K562 (cell line): ENCODE measurements around the gene SGPL1. TPM values are rescaled to one million over a fixed set of nuclear protein-coding genes. Genes with fewer than 3 reads are reported as not detected.

Source experiments
- ATAC-seq: fragments of 200-7000 bp; cut with Tn5 transposase; 3 replicates; pipeline ENCODE4 v1.9.1; 2020; ENCODE audit warnings: moderate library complexity
- BruUV-seq: library from RNA; stranded (reverse); fragments of 400-500 nt; replicated peaks from 2 replicates; lab custom pipeline; 2021; lab: Mats Ljungman, UMichigan
- CTCF ChIA-PET: fragments of 300-600 bp; formaldehyde crosslinking; extraction: SDS; loops from one replicate; lab custom pipeline; 2021; ENCODE audit warnings: low intra/inter-chr PET ratio; lab: Yijun Ruan, JAX
- POLR2A ChIA-PET: fragments of 300-600, 350-650 bp; sonication (Branson Sonifier 250); formaldehyde crosslinking; extraction: SDS; loops from one replicate; lab custom pipeline; 2021; ENCODE audit warnings: antibody characterized with exemption, inconsistent platforms; lab: Yijun Ruan, JAX
- DNase-seq, 4 experiments: peaks; one replicate each; pipeline versions ENCODE4 v3.0.0 to v3.0.0-alpha.2; 2011 to 2018; ENCODE audit warnings: low spot score in 3 of 4, mixed read lengths in 3 of 4; ENCODE audit errors: extremely low read depth in 1 of 4
- FAIRE-seq: peaks from 2 replicates; lab custom pipeline; 2011; peaks lifted over from hg19 to GRCh38; lab: Jason Lieb, UNC
- H2AFZ ChIP-seq: 2 replicates; pipeline ENCODE4 v1.6.0; 2011; ENCODE audit warnings: low read depth, low read length, control low read depth, inconsistent platforms
- H3K27ac ChIP-seq: fragments of 200-600 bp; 3 replicates; pipeline ENCODE4 v1.8.0; 2011; ENCODE audit warnings: low read depth, mild to moderate bottlenecking, control low read depth, inconsistent platforms, low read length, moderate library complexity, mixed read lengths; ENCODE audit errors: extremely low read depth
- H3K27me3 ChIP-seq, 2 experiments: fragments of 300-600 bp in 1 of 2; 2 replicates in 1 of 2; 3 replicates in 1 of 2; pipeline versions ENCODE4 v1.6.0 to v1.8.0; 2011; ENCODE audit warnings: inconsistent platforms in 2 of 2, low read length in 2 of 2, mild to moderate bottlenecking in 1 of 2, mixed read lengths in 1 of 2, moderate library complexity in 1 of 2; ENCODE audit not compliant: control insufficient read depth in 2 of 2, insufficient read depth in 2 of 2
- H3K36me3 ChIP-seq: fragments of 300-600 bp; 3 replicates; pipeline ENCODE4 v1.8.0; 2011; ENCODE audit warnings: mild to moderate bottlenecking, low read length, inconsistent platforms; ENCODE audit not compliant: control insufficient read depth, insufficient read depth
- H3K4me1 ChIP-seq, 2 experiments: fragments of 200-600 bp in 1 of 2; replicated peaks in 1 of 2; 2 replicates in 1 of 2; 3 replicates in 1 of 2; pipeline versions ENCODE4 v1.5.1 to v1.8.0; 2011; ENCODE audit warnings: inconsistent platforms in 2 of 2, low read length in 2 of 2, mild to moderate bottlenecking in 1 of 2, mixed read lengths in 1 of 2, moderate library complexity in 1 of 2; ENCODE audit not compliant: control insufficient read depth in 2 of 2, insufficient read depth in 2 of 2
- H3K4me2 ChIP-seq: 2 replicates; pipeline ENCODE4 v1.6.1; 2011; ENCODE audit warnings: low read length, control low read depth, inconsistent platforms, mixed read lengths; ENCODE audit not compliant: insufficient read depth
- H3K4me3 ChIP-seq: fragments of 200-600 bp; sonication (generic), shearing (Covaris generic); 2 replicates; pipeline ENCODE4 v1.5.1; 2016; ENCODE audit warnings: control low read depth, inconsistent platforms
- H3K79me2 ChIP-seq: fragments of 200-600 bp; 3 replicates; pipeline ENCODE4 v1.8.0; 2011; ENCODE audit warnings: low read length, inconsistent platforms; ENCODE audit not compliant: control insufficient read depth, insufficient read depth
- H3K9ac ChIP-seq, 2 experiments: 2 replicates each; pipeline versions ENCODE4 v1.6.0 to v1.6.1; 2011; ENCODE audit warnings: low read depth in 2 of 2, low read length in 2 of 2, control low read depth in 1 of 2, inconsistent platforms in 1 of 2, mild to moderate bottlenecking in 1 of 2, mixed read lengths in 1 of 2; ENCODE audit not compliant: insufficient read depth in 1 of 2
- H3K9me1 ChIP-seq: one replicate; pipeline ENCODE4 v1.6.0; 2011; ENCODE audit warnings: inconsistent platforms, mild to moderate bottlenecking, low read length, moderate library complexity; ENCODE audit not compliant: control insufficient read depth, insufficient read depth
- H3K9me3 ChIP-seq: replicated peaks from 2 replicates; pipeline ENCODE4 v1.5.1; 2011; ENCODE audit warnings: low read depth, low read length, inconsistent platforms; ENCODE audit not compliant: control insufficient read depth, insufficient read depth
- H4K20me1 ChIP-seq: replicated peaks from 2 replicates; pipeline ENCODE4 v1.6.1; 2011; ENCODE audit warnings: low read length, inconsistent platforms, mixed read lengths; ENCODE audit not compliant: control insufficient read depth, insufficient read depth
- KLF1 ChIP-seq: fragments of 450-650 bp; IDR thresholded peaks from 2 replicates; pipeline ENCODE4 v1.6.1; 2016; ENCODE audit warnings: missing genetic modification characterization, missing compliant biosample characterization
- KLF10 ChIP-seq: fragments of 250-450 bp; sonication (Bioruptor Pico); IDR thresholded peaks from 2 replicates; pipeline ENCODE4 v1.6.1; 2021; ENCODE audit warnings: matching md5 sums
- MED1 ChIP-seq: sonication (generic); formaldehyde crosslinking; IDR thresholded peaks from 2 replicates; pipeline ENCODE4 v1.8.1; 2023; ENCODE audit warnings: missing genetic modification reagents, borderline replicate concordance
- NELFE ChIP-seq: IDR thresholded peaks from 2 replicates; pipeline ENCODE4 v1.6.1; 2011; ENCODE audit warnings: mild to moderate bottlenecking; ENCODE audit not compliant: insufficient read depth, insufficient read length
- NFIC ChIP-seq: fragments of 450-650 bp; IDR thresholded peaks from 2 replicates; pipeline ENCODE4 v1.6.1; 2017; ENCODE audit warnings: mild to moderate bottlenecking, inconsistent platforms
- PHF8 ChIP-seq: fragments of 200-600 bp; sonication (generic); IDR thresholded peaks from 2 replicates; pipeline ENCODE4 v1.6.1; 2012; ENCODE audit warnings: mixed run types, mild to moderate bottlenecking, inconsistent platforms, low read length, moderate library complexity, borderline replicate concordance
- POLR2AphosphoS5 ChIP-seq: IDR thresholded peaks from 2 replicates; pipeline ENCODE4 v1.6.1; 2011; ENCODE audit warnings: mild to moderate bottlenecking, low read depth, low read length, moderate library complexity; ENCODE audit not compliant: control insufficient read depth, insufficient read depth
- SREBF2 ChIP-seq: sonication (generic); formaldehyde crosslinking; IDR thresholded peaks from 2 replicates; pipeline ENCODE4 v1.4.0; 2020; ENCODE audit warnings: mild to moderate bottlenecking, missing genetic modification reagents
- TBL1XR1 ChIP-seq, 2 experiments: IDR thresholded peaks; 2 replicates each; pipeline ENCODE4 v1.6.1; 2012; ENCODE audit warnings: improper control_type of control experiment in 2 of 2, low read length in 2 of 2, mild to moderate bottlenecking in 1 of 2
- TFE3 ChIP-seq: fragments of 450-650 bp; formaldehyde crosslinking; IDR thresholded peaks from 2 replicates; pipeline ENCODE4 v1.4.0; 2020; ENCODE audit warnings: mild to moderate bottlenecking, mixed read lengths
- ZKSCAN8 ChIP-seq: fragments of 200-800 bp; sonication (Bioruptor generic); IDR thresholded peaks from 2 replicates; pipeline ENCODE4 v1.6.1; 2016; ENCODE audit warnings: missing genetic modification characterization, missing compliant biosample characterization
- ZNF274 ChIP-seq: IDR thresholded peaks from 2 replicates; pipeline ENCODE4 v1.6.1; 2011; ENCODE audit warnings: low read depth, mild to moderate bottlenecking, low read length, moderate library complexity, borderline replicate concordance
- ZNF639 ChIP-seq, 2 experiments: fragments of 200-800 bp in 1 of 2; sonication (Bioruptor generic) in 1 of 2; sonication (generic) in 1 of 2; formaldehyde crosslinking in 1 of 2; IDR thresholded peaks in 1 of 2; conservative IDR thresholded peaks in 1 of 2; 2 replicates each; pipeline versions ENCODE4 v1.5.0 to v1.6.1; 2016 to 2020; ENCODE audit warnings: missing compliant biosample characterization in 1 of 2, missing genetic modification characterization in 1 of 2, missing genetic modification reagents in 1 of 2
- ZNF75A ChIP-seq: fragments of 450-650 bp; formaldehyde crosslinking; IDR thresholded peaks from 2 replicates; pipeline ENCODE4 v1.4.0; 2020; ENCODE audit warnings: mild to moderate bottlenecking
- WGBS: fragments of 100-300 bp; shearing (Covaris generic); methylation state at CpG from one replicate; pipeline ENCODE4 v1.1.6; 2016; ENCODE audit warnings: low coverage, mixed read lengths; ENCODE audit not compliant: insufficient coverage; ENCODE audit errors: missing lambda C conversion rate; 5-methylcytosine and 5-hydroxymethylcytosine counted together
- in situ Hi-C: fragments of 300-500 bp; cut with MboI; formaldehyde crosslinking; loops from 4 replicates; pipeline ENCODE4 v1.15.0; 2018; ENCODE audit warnings: inconsistent platforms, mixed read lengths
- intact Hi-C: fragments of 100-400 bp; cut with micrococcal nuclease; formaldehyde crosslinking; loops from 2 replicates; pipeline ENCODE4 v1.14.2; 2022
- polyA plus RNA-seq, 8 experiments: library from polyadenylated mRNA; depleted of rRNA in 4 of 8; stranded (reverse) in 5 of 8; unstranded in 3 of 8; fragments of >200 nt; fragmentation: Nextera tagmentation in 2 of 8; fragmentation: Illumina TruSeq in 1 of 8; extraction: Ambion mirVana in 2 of 8; extraction: Trizol in 1 of 8; gene quantifications; 2 replicates each; pipeline versions ENCODE4 v1.2.1 to v1.2.3, GENCODE V29; 2011 to 2014; ENCODE audit warnings: inconsistent platforms in 1 of 8, missing spikeins in 1 of 8
- total RNA-seq, 7 experiments: library from RNA; depleted of rRNA in 6 of 7; stranded (reverse); fragments of >200 nt in 6 of 7; fragmentation: Illumina TruSeq in 2 of 7; extraction: Trizol in 2 of 7; gene quantifications; 2 replicates each; pipeline versions ENCODE4 v1.2.1 to v1.2.3, GENCODE V29; 2011 to 2021; ENCODE audit warnings: low replicate concordance in 1 of 7
- TF ChIP-seq, protein P1 (sequence below): fragments of 450-650 bp; formaldehyde crosslinking; IDR thresholded peaks from 2 replicates; pipeline ENCODE4 v1.4.0; 2020; ENCODE audit warnings: mild to moderate bottlenecking, moderate library complexity
- TF ChIP-seq, protein P2 (sequence below): fragments of 450-650 bp; IDR thresholded peaks from 2 replicates; pipeline ENCODE4 v1.6.1; 2018; ENCODE audit warnings: mild to moderate bottlenecking, low read depth; ENCODE audit not compliant: partially characterized antibody

SGPL1 gene
- total and polyA plus RNA-seq, 9 of the 15 experiments (the other 6 are each of a cell fraction or from before 2014, with no cell fraction given) = 6.0 to 18.0 (median 8.7) TPM

DNA sequence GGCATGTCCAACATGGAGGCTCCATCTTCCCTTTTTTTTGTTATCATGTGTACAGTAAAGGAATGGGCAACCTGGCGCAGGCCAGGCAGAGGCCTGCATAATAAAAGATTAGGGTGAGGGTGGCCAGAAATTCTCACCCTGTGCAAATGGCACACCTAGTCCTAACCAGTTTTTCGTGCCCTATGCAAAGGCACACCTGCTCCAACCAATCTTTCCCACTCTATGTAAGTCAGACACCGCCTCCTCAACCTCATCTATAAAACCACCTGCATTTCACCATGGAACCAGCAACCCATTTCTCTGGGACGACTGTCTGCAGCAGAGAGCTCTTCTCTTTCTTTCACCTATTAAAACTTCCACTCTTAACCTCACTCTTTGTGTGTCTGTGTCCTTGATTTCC lies 46.6 kb upstream of the SGPL1 start (continued):
- TF ChIP-seq PHF8 (no peak), KLF10 (no peak), ZNF75A (CRISPR knock-in tag) (no peak), ZNF639 (CRISPR knock-in tag; conservative IDR thresholded peaks at IDR 0.05 in 1 of 2, IDR thresholded peaks at IDR 0.05 in 1 of 2) (no peak), KLF1 (tag) (no peak), TBL1XR1 (IDR thresholded peaks at IDR 0.05; ENCODE audit: low read length in 2 of 2) (no peak)

- ChIA-PET POLR2A (interaction anchor here (0.6 to 1.0 kb wide), 5 partner anchors 9 to 193 kb away, joined by 3 read pairs; no protein-coding TSS in a partner anchor), CTCF (no interaction called here)
- in situ Hi-C loops = no loop called here
- Histone ChIP-seq H3K4me1 (peaks cover 0 to 6% of the 10 kb centered on the region in 2 experiments; a peak in 2 of 5 replicates), H3K27me3 (no peaks in the 10 kb centered on the region; a peak in 1 of 5 replicates), H3K9ac (no peak overlapping the region), H3K9me3 (peaks cover 11% of the 10 kb centered on the region), H2AFZ (no peak overlapping the region), H3K4me2 (no peak overlapping the region), H3K4me3 (no peak overlapping the region), H3K36me3 (no peaks in the 10 kb centered on the region), H3K79me2 (no peaks in the 10 kb centered on the region), H4K20me1 (no peaks in the 10 kb centered on the region; the same call in 1 of the 2 replicates), H3K9me1 (no peaks in the 10 kb centered on the region), H3K27ac (no peak overlapping the region)
- no peak for DNase-seq
- no peak for FAIRE-seq
- no TSS peak for BruUV-seq
- 37% methylated on average over 2 of the region's 2 CpGs for WGBS
- intact Hi-C loops = no loop called here
- ATAC-seq = no peak
- TF ChIP-seq ZNF274 (no peak), ZKSCAN8 (CRISPR knock-in tag) (no peak), SREBF2 (CRISPR knock-in tag) (no peak), NFIC (no peak), MED1 (CRISPR knock-in tag) (no peak), NELFE (no peak), POLR2AphosphoS5 (no peak), TFE3 (CRISPR knock-in tag) (no peak)
- TF ChIP-seq, protein P1, sequence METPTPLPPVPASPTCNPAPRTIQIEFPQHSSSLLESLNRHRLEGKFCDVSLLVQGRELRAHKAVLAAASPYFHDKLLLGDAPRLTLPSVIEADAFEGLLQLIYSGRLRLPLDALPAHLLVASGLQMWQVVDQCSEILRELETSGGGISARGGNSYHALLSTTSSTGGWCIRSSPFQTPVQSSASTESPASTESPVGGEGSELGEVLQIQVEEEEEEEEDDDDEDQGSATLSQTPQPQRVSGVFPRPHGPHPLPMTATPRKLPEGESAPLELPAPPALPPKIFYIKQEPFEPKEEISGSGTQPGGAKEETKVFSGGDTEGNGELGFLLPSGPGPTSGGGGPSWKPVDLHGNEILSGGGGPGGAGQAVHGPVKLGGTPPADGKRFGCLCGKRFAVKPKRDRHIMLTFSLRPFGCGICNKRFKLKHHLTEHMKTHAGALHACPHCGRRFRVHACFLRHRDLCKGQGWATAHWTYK (CRISPR knock-in tag) = no peak
- TF ChIP-seq, protein P2, sequence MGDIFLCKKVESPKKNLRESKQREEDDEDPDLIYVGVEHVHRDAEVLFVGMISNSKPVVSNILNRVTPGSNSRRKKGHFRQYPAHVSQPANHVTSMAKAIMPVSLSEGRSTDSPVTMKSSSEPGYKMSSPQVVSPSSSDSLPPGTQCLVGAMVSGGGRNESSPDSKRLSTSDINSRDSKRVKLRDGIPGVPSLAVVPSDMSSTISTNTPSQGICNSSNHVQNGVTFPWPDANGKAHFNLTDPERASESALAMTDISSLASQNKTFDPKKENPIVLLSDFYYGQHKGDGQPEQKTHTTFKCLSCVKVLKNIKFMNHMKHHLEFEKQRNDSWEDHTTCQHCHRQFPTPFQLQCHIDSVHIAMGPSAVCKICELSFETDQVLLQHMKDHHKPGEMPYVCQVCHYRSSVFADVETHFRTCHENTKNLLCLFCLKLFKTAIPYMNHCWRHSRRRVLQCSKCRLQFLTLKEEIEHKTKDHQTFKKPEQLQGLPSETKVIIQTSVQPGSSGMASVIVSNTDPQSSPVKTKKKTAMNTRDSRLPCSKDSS = no peak
Measured at GRCh38 chr10:70770001-70770400, 45.7 kb upstream of the SGPL1 start.
